ENCODE results near the gene ARHGDIG.

- TF ChIP-seq, protein P1, sequence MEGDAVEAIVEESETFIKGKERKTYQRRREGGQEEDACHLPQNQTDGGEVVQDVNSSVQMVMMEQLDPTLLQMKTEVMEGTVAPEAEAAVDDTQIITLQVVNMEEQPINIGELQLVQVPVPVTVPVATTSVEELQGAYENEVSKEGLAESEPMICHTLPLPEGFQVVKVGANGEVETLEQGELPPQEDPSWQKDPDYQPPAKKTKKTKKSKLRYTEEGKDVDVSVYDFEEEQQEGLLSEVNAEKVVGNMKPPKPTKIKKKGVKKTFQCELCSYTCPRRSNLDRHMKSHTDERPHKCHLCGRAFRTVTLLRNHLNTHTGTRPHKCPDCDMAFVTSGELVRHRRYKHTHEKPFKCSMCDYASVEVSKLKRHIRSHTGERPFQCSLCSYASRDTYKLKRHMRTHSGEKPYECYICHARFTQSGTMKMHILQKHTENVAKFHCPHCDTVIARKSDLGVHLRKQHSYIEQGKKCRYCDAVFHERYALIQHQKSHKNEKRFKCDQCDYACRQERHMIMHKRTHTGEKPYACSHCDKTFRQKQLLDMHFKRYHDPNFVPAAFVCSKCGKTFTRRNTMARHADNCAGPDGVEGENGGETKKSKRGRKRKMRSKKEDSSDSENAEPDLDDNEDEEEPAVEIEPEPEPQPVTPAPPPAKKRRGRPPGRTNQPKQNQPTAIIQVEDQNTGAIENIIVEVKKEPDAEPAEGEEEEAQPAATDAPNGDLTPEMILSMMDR (IDR thresholded peaks at IDR 0.05; ENCODE audit: extremely low read depth in 1 of 2, insufficient read depth in 1 of 2, low read depth in 1 of 2, low read length in 2 of 2), result no peak
- no peak for TF ChIP-seq GATA2 (IDR thresholded peaks at IDR 0.05; ENCODE audit: insufficient read depth, insufficient read length, low read depth, low read length)
- TF ChIP-seq POLR2A (IDR thresholded peaks at IDR 0.05; ENCODE audit: low read depth, low read length), result no peak
Measured at GRCh38 chr16:286491-287297, 6.3 kb downstream of the ARHGDIG start.

Data from endothelial cell of umbilical vein (primary cell).